Ovary (tissue), 9 donors: ENCODE measurements around the gene CAMKMT. TPM values are rescaled to one million over a fixed set of nuclear protein-coding genes. Genes with fewer than 3 reads are reported as not detected.

Experiments
- DNase-seq, 5 donors: peaks; one replicate each; pipeline ENCODE4 v3.0.0-alpha.2; 2019 to 2020
- H3K27ac ChIP-seq, 2 donors: fragments of 200-600 bp; one replicate each; pipeline versions ENCODE4 v1.5.1 to v1.8.0; 2019 to 2022
- H3K27me3 ChIP-seq: fragments of 200-600 bp; one replicate; pipeline ENCODE4 v1.8.0; 2022
- H3K36me3 ChIP-seq: fragments of 200-600 bp; sonication (generic); one replicate; pipeline ENCODE4 v1.5.1; 2019
- H3K4me1 ChIP-seq: one replicate; pipeline ENCODE4 v1.8.1; 2013; ENCODE audit warnings: mild to moderate bottlenecking, moderate library complexity; ENCODE audit not compliant: insufficient read depth
- H3K4me3 ChIP-seq: fragments of 200-600 bp; sonication (generic); one replicate; pipeline ENCODE4 v1.5.1; 2017
- H3K9me3 ChIP-seq, 2 donors: fragments of 200-600 bp in 1 of 2; sonication (generic) in 1 of 2; one replicate each; pipeline versions ENCODE4 v1.5.1 to v1.8.1; 2013 to 2019; ENCODE audit warnings: mild to moderate bottlenecking in 1 of 2, moderate library complexity in 1 of 2
- EP300 ChIP-seq: sonication (generic); formaldehyde crosslinking; IDR thresholded peaks from one replicate; pipeline ENCODE4 v1.6.1; 2017; ENCODE audit warnings: antibody characterized with exemption
- POLR2A ChIP-seq: fragments of 450-650 bp; IDR thresholded peaks from one replicate; pipeline ENCODE4 v1.6.1; 2017; ENCODE audit warnings: antibody characterized with exemption, mild to moderate bottlenecking, moderate library complexity
- WGBS, 3 donors: extraction: QIAGEN DNeasy Blood & Tissue Kit in 1 of 3; methylation state at CpG; one replicate each; pipeline versions ENCODE4 v1.1.5 to v1.1.7; 2013 to 2017; 5-methylcytosine and 5-hydroxymethylcytosine counted together
- intact Hi-C, 4 donors: fragments of 100-400 bp; cut with DNase I; formaldehyde crosslinking; loops; one replicate each; pipeline versions ENCODE4 v1.11.0 to v1.15.1; 2022 to 2023
- polyA plus RNA-seq, 2 donors: library from polyadenylated mRNA; stranded (reverse); fragments of 200-250 nt in 1 of 2; fragments of 350-450 nt in 1 of 2; fragmentation: Illumina TruSeq in 1 of 2; extraction: RNeasy Lipid Tissue Mini Kit (QIAGEN cat#74804) in 1 of 2; gene quantifications; one replicate each; pipeline ENCODE4 v1.2.3, GENCODE V29; 2013 to 2014
- total RNA-seq, 7 donors: library from RNA; depleted of rRNA in 2 of 7; stranded (reverse); fragments of >200 nt in 2 of 7; fragmentation: NEBNext Ultra II Directional in 3 of 7; extraction: Animal tissue kit (Norgen Biotek cat#: 25700) in 3 of 7; gene quantifications; one replicate each; pipeline versions ENCODE4 v1.1.0 to v1.2.4, GENCODE V29; 2016 to 2023
- TF ChIP-seq, protein P1 (sequence below), 3 donors: fragments of 450-650 bp in 2 of 3; fragments of 200-600 bp in 1 of 3; IDR thresholded peaks; one replicate each; pipeline versions ENCODE4 v1.5.1 to v1.8.0; 2016 to 2022; ENCODE audit warnings: antibody characterized with exemption in 3 of 3, mild to moderate bottlenecking in 1 of 3
- donor health status: DM: no; HTN: no; CAD: no; lungs with moderate emphysema.
- donor health status: DM: no; HTN: no; CAD: no.
- donor health status: Bipolar disorder and iron deficiency.
- donor health status: DM: yes; HTN: yes; CAD: no.
- donor health status: DM: no; HTN: no; CAD: no.
- donor health status: DM: yes; HTN: yes; CAD: no.

Gene CAMKMT
- total and polyA plus RNA-seq, 9 donors = 3.5 to 10.7 (median 8.9) TPM

DNA sequence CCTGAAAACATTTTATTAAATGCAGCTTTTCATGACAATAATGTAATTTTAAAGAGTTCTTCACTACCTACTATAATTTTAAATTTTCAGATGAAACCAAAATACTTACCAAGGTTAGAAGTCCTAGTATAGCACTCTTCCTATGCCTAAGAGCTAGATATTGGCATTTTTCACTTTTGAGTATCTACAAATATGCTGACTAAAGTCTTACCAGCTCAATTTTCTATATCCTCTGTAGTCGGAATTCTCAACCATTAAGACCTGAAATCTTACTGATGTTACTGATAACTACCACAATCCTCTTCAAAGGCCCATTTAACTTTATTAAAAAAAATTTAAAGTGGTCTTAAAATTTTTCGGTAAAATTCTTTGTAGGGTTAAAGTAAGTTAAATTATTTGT, 32.4 kb upstream of the CAMKMT start:
- 93 to 96% (median 93%) methylated on average over 2 of the region's 2 CpGs for WGBS, 3 donors
- intact Hi-C loops = no loop called here
- no peaks in the 10 kb centered on the region for H3K36me3 ChIP-seq
- TF ChIP-seq, protein P1, sequence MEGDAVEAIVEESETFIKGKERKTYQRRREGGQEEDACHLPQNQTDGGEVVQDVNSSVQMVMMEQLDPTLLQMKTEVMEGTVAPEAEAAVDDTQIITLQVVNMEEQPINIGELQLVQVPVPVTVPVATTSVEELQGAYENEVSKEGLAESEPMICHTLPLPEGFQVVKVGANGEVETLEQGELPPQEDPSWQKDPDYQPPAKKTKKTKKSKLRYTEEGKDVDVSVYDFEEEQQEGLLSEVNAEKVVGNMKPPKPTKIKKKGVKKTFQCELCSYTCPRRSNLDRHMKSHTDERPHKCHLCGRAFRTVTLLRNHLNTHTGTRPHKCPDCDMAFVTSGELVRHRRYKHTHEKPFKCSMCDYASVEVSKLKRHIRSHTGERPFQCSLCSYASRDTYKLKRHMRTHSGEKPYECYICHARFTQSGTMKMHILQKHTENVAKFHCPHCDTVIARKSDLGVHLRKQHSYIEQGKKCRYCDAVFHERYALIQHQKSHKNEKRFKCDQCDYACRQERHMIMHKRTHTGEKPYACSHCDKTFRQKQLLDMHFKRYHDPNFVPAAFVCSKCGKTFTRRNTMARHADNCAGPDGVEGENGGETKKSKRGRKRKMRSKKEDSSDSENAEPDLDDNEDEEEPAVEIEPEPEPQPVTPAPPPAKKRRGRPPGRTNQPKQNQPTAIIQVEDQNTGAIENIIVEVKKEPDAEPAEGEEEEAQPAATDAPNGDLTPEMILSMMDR (IDR thresholded peaks at IDR 0.05) = no peak
- TF ChIP-seq POLR2A = no peak
- no peak for TF ChIP-seq EP300
- no peak for DNase-seq
- H3K27ac ChIP-seq = no peak overlapping the region
- H3K9me3 ChIP-seq = no peaks in the 10 kb centered on the region
- H3K4me3 ChIP-seq = no peak overlapping the region
- peaks cover 7% of the 10 kb centered on the region for H3K4me1 ChIP-seq
- H3K27me3 ChIP-seq = no peaks in the 10 kb centered on the region

DNA sequence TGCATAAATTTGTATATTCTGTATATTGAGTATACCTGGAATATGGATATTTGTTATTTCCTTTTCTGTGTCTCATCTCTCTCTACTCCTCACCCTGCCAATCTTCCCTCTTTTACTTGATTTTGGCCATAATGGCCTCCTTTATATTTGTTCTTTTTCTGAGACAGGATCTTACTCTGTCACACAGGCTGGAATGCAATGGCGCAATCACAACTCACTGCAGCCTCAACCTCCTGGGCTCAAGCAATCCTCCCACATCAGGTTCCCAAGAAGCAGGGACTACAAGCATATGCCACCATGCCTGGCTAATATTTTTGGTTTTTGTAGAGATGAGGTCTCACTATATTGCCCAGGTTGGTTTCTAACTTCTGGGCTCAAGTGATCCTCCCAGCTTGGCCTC, 30.9 kb upstream of the CAMKMT start:
- intact Hi-C loops = no loop called here
- H3K4me1 ChIP-seq = peaks cover 2% of the 10 kb centered on the region
- no peaks in the 10 kb centered on the region for H3K36me3 ChIP-seq
- WGBS, 3 donors = 95 to 98% (median 97%) methylated on average over 1 of the region's 1 CpG
- TF ChIP-seq POLR2A (no peak), EP300 (no peak)
- TF ChIP-seq, protein P1 (IDR thresholded peaks at IDR 0.05) = no peak
- H3K4me3 ChIP-seq = no peak overlapping the region
- no peaks in the 10 kb centered on the region for H3K27me3 ChIP-seq
- DNase-seq = no peak
- H3K9me3 ChIP-seq = no peaks in the 10 kb centered on the region
- no peak overlapping the region for H3K27ac ChIP-seq

DNA sequence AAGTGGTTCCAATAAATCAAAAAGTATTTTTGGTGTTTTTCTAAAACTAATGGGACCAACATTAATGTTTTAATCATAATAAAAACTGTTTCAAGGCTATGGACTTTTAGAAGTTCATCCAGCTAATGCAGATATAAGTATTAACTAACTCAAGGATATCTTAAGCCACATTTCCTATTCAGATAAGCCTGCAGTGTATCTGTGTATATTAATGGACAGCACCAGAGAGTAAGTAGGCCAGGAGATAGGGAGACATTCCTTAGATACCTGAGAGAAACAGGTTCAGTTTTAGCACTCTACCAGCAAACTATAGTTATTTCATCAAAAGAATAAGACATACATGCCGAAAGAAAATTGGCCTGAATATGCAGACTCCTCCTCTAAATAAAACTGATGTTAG, 27.8 kb upstream of the CAMKMT start:
- Histone ChIP-seq H3K27me3 (no peaks in the 10 kb centered on the region), H3K9me3 (no peaks in the 10 kb centered on the region), H3K36me3 (no peaks in the 10 kb centered on the region), H3K4me1 (peaks cover 2% of the 10 kb centered on the region), H3K27ac (no peak overlapping the region), H3K4me3 (no peak overlapping the region)
- TF ChIP-seq POLR2A = no peak
- no peak for TF ChIP-seq EP300
- TF ChIP-seq, protein P1 (IDR thresholded peaks at IDR 0.05) = no peak
- 70 to 74% (median 72%) methylated on average over 1 of the region's 1 CpG for WGBS, 3 donors
- DNase-seq = no peak
- intact Hi-C loops = no loop called here

DNA sequence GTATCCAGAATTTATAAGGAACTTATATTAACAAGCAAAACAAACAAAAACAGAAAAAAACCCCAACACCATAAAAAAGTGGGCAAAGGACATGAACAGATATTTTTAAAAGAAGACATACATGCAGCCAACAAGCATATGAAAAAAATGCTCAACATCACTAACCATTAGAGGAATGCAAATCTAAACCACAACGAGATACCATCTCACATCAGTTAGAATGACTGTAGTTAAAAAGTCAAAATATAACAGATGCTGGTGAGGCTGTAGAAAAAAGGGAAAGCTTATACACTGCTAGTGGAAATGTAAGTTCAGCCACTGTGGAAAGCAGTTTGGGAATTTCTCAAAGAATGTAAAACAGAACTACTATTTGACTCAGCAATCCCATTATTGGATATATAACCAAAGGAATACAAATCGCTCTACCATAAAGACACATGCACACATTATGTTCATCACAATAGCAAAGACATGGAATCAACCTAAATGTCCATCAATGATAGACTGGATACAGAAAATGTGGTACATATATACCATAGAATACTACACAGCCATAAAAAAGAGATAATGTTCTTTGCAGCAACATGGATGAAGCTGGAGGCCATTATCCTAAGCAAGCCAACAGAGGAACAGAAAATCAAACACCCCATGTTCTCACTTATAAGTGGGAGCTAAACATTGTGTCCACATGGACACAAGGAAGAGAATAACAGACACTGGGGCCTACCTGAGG, 25.8 kb upstream of the CAMKMT start:
- no peak for DNase-seq
- 80 to 97% (median 91%) methylated on average over 2 of the region's 2 CpGs for WGBS, 3 donors
- H3K36me3 ChIP-seq = no peaks in the 10 kb centered on the region
- TF ChIP-seq EP300 = no peak
- H3K9me3 ChIP-seq = no peaks in the 10 kb centered on the region
- H3K27ac ChIP-seq = no peak overlapping the region
- H3K4me1 ChIP-seq = peaks cover 2% of the 10 kb centered on the region
- H3K4me3 ChIP-seq = no peak overlapping the region
- H3K27me3 ChIP-seq = no peaks in the 10 kb centered on the region
- intact Hi-C loops = no loop called here

DNA sequence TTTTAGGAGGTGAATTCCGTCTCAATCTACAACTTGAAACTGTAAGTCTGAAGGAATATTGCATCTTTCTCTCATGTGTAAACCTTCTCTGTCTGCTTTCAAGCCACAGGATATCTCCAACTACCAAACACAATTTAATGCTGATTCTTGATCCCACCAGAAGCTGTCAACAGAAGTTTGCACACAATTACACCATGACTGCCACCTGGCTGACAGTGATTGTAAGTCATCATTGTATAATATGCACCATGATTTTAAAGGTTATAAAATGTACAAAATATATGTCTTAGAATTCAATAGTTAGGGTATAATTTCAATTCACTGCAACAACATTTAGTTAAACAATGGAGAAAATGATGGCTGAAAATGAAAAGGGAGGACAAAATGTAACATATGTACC, 18.9 kb upstream of the CAMKMT start:
- Histone ChIP-seq H3K36me3 (no peaks in the 10 kb centered on the region), H3K4me3 (no peak overlapping the region), H3K27ac (no peak overlapping the region), H3K4me1 (peaks cover 1% of the 10 kb centered on the region), H3K27me3 (no peaks in the 10 kb centered on the region), H3K9me3 (no peaks in the 10 kb centered on the region)
- 91 to 100% (median 97%) methylated on average over 1 of the region's 1 CpG for WGBS, 3 donors
- TF ChIP-seq POLR2A = no peak
- TF ChIP-seq EP300 = no peak
- TF ChIP-seq, protein P1 (IDR thresholded peaks at IDR 0.05) = no peak
- intact Hi-C loops = no loop called here
- DNase-seq = no peak
